NCI-H446 (cell line): ENCODE measurements around the gene WRNIP1.
"Not testable (repeated sequence)": the region's sequence is repeated elsewhere in the genome, so short reads cannot be mapped to it uniquely, and the experiment has no call there.

Source experiments
- DNase-seq, 2 experiments: peaks; one replicate each; lab custom pipeline; 2025; lab: John Stamatoyannopoulos, UW

WRNIP1 gene

DNA sequence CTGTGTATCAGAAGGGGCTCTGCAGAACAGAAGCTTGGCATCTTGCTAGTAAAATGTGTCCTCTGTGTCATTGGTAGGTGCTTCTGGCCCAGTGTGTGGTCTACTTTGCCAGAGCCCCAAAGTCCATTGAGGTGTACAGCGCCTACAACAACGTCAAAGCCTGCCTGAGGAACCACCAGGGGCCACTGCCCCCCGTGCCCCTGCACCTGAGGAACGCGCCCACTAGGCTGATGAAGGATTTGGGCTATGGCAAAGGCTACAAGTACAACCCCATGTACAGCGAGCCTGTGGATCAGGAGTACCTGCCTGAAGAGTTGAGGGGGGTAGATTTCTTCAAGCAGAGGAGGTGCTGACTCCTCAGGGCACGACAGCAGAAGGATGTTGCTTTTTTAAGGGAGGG lies 19.7 kb downstream of the WRNIP1 start:
- no peak for DNase-seq

DNA sequence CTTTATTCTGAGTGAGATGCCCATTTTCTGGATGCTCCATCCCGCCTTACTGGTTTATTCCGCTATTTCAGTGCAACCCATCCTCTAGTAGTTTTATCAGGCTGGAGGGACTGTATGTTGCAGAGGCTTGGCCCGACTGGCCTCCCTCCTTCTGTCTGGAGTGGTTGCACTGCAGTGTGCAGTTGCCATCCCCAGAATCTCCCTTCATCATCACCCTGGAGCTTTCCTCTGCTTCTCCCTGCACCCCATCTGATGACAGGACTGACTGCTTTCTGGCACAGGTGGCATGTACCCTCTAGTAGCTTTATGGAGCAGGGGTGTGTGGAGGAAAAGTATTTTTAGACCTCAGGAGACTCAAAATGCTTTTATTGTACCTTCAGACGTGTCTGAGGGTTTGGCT lies 21.1 kb downstream of the WRNIP1 start:
- no peak for DNase-seq

DNA sequence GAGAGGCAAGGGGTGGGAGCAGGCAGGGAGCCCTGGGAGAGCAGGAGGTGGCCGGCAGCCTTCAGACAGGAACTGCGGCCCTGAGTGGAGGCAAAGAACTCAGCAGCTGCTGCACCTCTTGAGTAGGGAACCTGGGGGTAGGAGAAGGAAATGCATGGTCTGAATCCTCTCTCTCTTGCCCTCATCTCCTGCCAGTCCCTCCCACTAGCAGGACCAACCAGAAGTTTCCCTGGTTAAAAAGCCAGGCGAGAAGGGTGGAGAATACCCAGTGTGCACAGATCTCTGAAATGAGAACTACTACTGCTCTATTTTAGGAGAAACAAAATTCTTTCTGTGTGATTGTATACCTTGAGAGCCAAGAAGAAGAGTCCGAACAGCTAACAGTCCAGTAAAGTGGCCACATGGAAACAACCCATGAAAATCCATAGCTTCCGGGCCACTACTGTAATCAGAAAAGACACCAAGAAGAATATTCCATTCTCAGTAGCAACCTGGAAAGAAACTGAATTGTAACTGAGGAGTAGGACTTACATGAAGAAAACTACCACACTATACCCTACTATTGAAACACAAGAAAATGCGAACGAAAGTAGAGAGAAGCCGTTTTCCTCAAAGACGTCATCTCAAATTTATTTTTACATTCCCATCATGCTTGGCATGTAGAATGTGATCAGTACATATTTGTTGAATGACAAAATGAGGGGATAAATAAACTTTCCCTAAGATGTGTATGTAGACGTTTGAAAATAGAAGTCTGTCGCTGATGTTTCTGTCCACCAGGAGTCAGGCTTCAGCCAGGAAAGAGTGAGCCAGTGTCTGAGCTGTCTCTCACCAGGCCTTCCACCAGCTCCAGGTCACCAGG lies 25.6 kb downstream of the WRNIP1 start:
- DNase-seq, result peak; percentile 30 to 57

DNA sequence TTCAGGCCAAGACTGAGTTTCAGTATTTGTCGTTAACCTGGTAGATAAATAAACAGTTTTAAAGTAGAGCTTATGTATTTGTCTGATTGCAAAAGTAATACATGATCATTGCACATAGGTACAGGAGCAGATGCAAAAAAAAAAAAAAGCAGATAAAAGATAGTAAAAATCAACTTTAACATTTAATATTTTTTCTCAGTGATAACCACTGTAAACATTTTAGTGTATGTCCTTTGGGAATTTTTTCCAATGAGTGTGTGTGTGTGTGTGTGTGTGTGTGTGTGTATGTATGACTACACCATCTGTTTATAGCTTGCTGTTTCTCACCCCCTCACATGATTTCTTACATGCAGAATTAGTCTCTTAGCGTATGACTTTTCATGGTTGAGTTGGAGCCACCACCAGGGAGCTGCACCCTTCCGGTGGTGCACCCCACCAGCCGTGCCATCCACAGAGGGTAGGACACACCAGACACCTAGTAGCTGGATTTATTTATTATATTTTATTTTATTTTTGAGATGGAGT lies 26.3 kb downstream of the WRNIP1 start:
- no peak for DNase-seq

DNA sequence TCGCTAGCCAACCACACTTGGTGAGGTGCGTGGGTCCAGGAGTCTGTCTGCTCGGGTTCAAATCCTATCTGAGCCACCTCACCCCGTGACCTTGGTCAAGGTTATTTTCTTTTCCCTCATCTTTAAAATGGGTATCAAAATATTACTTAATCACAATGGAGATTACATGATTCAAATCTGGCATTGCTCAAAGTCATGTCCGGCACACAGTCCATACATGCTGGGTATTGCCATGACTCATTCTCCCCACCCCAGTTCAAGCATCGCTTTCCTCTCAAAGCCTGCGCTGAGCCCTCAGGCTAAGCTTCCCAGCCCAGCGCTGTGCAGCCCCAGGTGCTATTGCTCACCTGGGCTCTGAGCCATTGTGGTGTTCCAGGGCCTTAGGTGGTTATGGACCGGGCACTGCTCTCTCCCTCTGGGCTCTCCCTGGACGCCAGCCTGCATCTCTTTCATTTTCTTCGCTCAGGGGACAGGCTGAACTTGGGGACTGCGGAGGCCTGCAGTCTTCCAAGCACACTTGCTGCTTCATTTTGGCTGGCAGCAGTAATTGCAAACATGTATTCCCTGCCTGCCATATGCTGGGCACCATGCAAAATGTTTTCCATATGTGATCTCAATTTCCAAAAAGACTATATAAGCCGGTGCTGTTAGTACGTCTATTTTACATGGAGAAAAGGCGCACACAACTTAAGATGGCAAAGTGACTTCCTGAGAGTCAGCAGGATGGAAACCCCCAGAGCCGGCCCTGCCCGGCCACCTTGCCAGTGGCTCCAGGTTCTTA lies 27.3 kb downstream of the WRNIP1 start:
- no peak for DNase-seq

DNA sequence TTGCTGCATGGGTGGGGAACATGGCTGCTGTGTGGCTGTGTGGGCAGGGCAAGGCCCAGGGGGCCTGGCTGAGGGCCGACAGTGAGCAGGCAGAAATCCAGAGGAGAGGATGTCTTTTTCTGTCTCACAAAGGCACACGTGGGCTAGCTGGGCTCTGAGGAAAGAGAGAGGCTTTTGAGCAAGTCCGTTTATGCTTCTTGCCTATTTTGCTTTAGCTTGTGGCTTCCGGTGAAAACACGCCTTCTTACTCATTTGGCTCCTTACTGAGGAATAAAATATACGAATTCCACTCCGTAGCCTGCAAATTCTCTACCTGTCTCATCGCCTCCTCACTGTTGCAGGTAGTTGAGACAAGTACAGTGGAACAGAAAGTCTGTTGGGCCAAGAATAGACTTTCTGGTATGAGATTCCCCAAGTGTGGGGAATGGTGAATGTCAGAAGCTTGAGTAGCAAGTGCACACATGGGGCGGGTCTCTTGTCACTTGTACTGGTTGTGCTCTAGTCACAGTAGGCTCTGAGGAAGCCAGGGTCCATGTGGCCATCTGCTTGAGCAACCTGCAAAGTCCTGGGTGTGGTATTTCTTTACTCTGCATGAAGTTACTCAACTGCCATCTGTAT lies 28.4 kb downstream of the WRNIP1 start:
- DNase-seq, result no peak

DNA sequence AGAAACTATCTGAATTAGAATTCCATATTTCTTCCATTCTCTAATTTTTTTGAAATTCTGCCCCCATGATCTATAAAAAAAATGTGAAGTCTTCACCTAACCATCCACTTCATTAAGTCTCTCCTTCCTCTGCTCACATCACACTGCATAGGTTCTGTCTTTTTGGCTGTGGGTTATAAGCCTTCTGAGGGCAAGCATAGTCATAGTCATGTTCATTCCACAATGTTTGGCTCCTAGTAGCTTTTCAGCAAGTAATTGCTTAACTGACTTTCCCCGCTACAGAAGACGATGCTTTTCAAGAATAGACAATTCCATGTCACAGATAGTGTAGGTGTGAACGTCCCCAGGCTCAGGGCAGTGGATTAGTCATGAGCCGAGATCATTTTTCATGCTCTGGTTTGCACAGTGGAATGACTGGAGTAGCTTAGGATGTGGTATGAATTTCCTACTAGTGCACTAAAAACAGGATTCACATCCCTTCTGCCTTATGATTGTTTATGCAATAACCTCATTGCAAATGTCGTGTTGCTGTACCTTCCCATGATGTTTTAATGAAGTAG lies 29.1 kb downstream of the WRNIP1 start:
- DNase-seq, result no peak

DNA sequence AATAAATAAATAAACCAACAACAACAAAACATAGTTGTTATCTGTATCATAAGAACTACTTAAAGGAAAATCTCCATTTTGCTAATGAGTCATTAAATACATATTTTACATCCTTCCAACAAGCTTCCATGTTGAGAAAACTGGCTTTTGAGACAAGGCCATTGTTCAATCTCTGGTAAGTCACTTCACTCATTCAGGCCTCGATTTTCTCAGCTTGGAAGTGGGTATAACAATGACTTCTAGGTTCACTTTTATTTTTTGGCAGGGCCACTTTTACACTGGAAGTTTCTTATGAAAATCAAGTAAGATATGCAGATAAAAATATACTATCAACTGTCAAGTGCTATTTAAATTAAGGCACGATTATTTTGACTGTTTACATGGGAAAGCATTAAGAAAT lies 30.0 kb downstream of the WRNIP1 start:
- DNase-seq, result no peak

DNA sequence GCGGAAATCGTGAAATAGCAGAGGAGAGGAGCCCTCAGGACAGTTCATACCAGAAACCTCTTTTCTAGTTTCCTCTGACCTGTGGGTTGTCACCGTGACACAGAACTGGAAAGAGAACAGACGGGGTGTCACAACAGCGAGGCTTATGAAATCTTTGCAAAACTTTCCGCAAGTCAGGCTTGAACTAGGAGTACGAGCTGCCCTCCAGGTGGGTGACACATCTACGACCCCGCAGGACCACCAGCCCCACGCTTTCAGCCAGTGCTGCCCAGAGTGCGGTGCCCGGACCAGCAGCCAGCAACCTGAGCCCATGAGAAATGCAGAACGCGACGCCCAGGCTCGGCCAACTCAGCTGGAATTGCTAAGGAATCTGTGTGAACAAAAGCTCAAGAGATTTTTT lies 30.8 kb downstream of the WRNIP1 start:
- no peak for DNase-seq

DNA sequence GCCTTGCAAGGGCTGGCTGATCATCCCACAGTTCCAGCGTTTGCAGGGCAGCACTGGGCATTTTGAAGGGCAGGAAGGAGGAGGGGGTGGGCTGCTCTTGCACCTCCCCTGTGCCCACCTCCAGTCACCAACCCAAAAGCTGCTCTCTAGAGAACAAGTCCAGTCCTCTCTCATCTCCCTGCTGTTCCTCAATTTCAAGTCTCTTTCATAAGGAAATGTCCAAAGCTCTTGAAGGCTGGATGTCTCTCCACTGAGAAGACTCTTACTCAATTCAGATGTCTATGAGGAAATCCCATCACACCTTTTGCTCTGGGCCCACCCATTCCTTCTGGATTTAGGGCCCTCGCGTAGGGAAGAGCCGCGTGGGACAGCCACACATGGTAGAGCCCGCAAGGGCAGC lies 31.7 kb downstream of the WRNIP1 start:
- no peak for DNase-seq

DNA sequence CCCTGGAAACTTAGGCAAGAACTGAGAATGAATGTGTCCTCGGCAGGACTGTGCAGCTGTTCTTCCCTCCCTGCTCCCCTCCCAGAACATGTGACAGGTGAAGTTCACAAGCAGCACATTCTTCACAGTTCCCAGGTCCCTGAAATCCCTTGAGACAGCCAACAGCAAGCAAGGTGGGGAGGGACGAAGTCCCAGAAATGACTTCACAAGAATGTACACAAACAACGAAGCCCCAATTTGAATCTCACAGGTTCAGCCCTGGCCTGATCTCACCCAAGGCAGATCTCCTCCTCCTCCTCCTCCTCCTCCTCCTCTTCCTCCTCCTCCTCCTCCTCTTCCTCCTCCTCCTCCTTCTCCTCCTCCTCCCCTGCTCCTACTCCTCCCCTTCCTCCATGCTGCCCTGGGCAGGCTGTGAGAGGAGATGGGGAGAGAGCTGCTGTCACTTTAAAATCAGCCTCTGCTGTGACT lies 32.4 kb downstream of the WRNIP1 start:
- DNase-seq, result no peak

DNA sequence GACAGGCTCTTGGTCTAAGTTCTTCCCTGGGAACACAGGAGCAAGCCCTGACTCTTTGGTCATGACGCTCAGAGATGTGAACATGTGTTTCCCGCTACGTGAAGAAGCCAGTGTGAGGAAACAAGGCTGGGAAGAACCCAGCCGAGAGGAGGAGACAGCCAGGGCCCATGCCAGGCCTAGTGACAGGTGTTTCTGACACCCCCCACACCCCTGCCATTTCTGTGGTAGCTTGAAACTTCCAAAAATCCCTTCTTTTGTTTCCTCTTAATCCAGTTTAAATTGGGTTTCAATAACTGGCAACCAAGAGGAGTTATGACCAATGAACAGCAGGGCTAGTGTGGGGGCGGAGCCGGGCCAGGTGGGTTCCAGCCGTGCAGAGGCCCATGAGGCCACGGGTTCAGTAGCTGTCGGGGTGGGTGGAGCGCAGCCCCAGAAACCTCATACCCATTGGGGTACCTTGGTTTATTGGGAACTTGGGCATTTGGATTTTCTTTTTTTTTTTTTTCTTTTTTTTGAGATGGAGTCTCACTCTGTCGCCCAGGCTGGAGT lies 33.5 kb downstream of the WRNIP1 start:
- no peak for DNase-seq

DNA sequence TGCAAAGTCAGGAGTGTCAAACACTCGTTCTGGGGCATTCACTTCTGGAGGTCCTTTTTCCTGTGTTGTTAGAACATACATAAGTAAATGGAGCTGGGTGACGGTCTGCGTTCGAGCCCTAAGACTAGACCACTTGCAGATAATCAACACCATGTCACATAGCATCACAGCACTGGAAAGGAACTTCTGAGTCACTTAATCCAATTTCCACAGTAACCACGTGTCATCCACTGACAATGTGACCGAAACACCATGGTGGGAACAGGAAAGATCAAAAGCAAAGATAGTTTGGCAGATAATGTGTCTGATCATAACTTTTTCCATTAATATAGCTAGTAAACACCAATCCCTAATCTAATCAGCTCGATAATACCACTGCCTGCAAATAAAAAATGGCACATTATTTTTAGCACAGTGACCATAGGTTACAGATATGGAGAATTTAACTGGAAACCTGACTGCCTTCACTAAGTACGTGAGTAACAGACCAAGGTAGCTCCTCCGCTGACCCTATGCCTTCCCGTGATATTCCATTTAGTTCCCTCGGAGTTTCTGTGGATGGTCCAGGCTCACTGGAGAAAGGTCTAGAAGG lies 34.8 kb downstream of the WRNIP1 start:
- no peak for DNase-seq

DNA sequence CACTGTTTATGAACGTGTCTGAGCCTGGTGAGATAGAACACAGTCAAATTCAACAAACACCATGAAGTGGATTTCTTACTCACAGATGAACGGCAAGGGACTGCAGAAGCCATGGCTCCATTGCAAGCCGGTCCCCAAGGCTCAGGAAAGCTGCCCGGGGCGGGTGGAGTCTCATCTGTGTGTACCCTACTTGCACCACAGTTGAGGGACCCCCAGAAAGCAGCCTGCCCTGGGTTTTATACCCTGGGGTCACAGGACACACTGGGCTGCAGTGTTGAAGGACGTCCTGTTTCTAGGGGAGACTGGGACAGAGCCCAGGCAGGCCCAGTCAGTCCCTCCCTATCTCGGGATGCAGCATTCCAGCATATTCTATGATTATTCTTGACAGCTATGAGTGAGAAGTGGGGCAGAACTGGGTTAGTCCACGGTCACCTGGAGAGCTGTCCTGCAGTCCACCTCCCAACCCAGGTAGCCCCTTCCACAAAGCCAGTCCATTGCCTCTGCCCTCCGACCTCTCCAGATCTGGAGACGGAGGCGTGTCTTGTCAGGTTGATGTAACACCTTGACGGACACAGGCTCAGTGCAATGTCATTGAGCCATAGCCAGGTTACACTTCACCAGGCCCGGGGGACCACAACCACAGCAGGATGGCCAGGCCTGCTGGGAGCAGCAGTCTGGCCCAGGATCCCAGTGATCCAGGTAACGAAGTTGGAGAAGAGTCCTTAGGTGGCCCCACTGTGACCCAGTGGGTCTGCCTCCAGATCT lies 35.5 kb downstream of the WRNIP1 start:
- DNase-seq, result no peak

DNA sequence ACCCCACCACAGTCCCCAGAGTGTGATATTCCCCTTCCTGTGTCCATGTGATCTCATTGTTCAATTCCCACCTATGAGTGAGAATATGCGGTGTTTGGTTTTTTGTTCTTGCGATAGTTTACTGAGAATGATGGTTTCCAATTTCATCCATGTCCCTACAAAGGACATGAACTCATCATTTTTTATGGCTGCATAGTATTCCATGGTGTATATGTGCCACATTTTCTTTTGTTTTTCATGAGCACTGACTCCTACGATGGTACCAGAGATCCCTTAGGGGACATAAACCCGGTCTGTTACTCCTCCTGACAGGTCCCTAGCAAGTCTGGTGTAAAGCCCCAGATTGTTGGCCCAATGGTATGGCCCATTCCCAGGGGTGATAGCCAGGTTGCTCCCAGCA lies 36.5 kb downstream of the WRNIP1 start:
- not testable (repeated sequence) for DNase-seq

DNA sequence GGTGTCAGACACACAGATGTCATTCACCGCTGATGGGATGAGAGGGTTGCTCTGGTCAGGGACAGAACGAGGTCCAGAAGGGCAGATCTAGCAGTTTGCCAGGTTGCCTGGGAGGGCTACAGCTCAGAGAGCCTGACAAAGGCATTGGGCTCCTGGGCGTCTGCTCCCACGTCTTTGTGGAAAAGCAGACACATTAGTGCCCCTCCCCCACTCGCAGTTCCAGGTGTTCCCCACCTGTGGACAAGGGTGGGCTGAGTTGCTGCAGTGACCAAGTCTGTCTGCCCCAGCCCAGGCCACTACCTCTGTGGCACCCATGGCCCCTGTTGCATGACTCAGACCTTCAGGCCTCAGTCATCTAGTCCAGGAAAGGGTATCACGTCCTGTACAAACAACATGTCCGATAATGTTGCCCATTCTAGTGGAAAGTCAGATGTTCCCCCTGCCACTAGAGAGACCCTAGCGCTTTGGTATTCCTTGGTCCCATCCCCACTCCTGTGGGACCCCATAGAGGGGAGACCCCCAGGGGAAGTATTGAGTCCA lies 37.4 kb downstream of the WRNIP1 start:
- DNase-seq, result no peak

DNA sequence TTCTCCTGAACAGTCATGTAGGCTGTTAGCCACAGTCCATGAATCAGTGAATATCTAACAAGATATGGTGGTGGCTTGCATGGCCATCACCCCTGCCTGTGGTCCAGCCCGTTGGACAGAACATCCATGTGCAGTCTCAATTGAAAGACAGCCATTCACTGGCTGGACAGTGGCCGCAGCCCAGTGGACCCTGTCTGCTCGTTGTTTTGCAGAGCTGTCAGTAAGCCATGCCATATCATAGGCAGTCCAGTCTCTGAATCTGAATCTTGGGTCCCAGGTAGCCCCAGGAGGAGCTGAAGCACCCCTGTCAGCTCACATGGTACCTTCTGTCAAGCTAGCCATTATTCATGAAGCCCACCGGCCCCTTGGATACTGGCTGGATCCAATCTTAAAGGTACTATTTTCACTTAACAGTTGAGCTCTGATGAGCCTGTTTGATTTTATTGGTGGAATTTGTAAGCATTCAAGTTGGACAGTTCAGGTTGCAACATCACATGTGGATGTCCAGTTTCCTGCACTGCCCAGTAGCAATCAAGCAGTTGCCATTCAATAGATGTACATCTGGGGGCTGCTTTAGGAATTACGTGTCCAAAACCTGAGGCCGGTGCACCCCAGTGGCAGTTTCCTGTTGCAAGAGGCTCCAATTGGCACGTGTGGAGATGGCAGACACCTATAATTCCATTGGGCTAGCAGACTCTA lies 38.7 kb downstream of the WRNIP1 start:
- DNase-seq, result no peak

DNA sequence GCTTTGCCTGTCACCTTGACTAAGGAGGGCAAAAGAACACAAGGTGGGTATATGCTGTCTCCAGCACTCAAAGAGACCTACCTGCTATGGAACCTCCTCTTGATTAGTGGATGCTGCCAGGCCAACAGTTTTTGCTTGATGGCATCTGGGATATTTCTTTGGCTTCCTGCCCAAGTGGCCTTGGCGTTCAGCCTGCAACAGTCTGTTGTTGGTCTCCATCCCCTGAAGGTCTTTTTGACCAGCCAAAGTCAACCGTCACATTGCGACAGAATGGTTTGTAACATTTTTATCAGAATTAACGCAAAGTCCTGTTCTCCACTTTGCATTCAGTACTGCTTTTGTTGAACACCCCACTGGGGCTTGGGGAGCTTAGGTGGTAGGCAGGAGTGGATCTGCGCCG lies 39.3 kb downstream of the WRNIP1 start:
- peak in 1 of 2 experiments; percentile 10 for DNase-seq

DNA sequence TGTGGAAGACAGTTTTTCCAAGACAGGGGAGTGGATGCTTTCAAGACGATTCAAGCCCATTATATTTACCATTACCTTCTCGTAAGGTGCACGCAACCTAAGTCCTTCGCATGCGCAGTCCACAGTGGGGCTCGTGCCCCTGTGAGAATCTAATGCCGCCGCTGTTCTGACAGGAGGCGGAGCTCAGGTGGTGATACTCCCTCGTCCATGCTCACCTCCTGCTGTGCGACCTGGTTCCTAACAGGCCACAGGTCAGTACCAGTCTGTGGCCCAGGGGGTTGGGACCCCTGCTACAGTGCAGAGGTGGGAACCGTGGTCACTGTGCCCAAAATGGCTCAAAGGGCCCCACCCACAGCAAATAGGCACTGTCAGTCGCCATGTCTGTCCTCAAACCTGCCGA lies 39.8 kb downstream of the WRNIP1 start:
- DNase-seq, result no peak

DNA sequence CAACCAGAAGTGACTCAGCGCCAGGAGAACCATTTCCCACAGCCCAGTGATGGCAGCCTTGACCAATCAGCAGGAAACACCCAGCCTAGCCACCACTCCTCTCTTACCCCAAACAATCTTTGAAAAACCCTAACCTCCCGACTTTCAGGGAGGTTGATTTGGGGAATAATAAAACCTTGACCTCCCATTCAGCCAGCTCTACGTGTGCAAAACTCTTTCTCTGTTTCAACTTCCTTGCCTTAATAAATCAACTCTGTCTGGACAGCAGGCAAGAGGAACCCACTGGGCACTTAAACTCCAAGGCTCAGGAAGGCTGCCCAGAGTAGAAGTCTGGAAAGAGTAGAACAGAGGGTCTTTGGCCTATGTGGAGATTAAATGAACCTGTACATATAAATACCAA lies 41.5 kb downstream of the WRNIP1 start:
- DNase-seq, result no peak
